ENCODE data around the gene SAMD4A.

The SAMD4A gene

GRCh38 chr14:54535126-54535525 lies 31.8 kb upstream of the SAMD4A start:
- no peak for DNase-seq (ENCODE audit: low read depth)
- no peak overlapping the region for H3K4me3 ChIP-seq (ENCODE audit: low read length)
- TF ChIP-seq CTCF (conservative IDR thresholded peaks at IDR 0.05; ENCODE audit: low read depth, low read length) = no peak

GRCh38 chr14:54535646-54536045 lies 31.3 kb upstream of the SAMD4A start:
- DNase-seq (ENCODE audit: low read depth) = no peak
- TF ChIP-seq CTCF (conservative IDR thresholded peaks at IDR 0.05; ENCODE audit: low read depth, low read length) = no peak
- H3K4me3 ChIP-seq (ENCODE audit: low read length) = no peak overlapping the region

GRCh38 chr14:54537651-54538050 lies 29.3 kb upstream of the SAMD4A start:
- H3K4me3 ChIP-seq (ENCODE audit: low read length) = no peak overlapping the region
- TF ChIP-seq CTCF (conservative IDR thresholded peaks at IDR 0.05; ENCODE audit: low read depth, low read length) = no peak
- no peak for DNase-seq (ENCODE audit: low read depth)

GRCh38 chr14:54538055-54538454 lies 28.9 kb upstream of the SAMD4A start:
- no peak for DNase-seq (ENCODE audit: low read depth)
- no peak overlapping the region for H3K4me3 ChIP-seq (ENCODE audit: low read length)
- no peak for TF ChIP-seq CTCF (conservative IDR thresholded peaks at IDR 0.05; ENCODE audit: low read depth, low read length)

- H3K4me3 ChIP-seq (ENCODE audit: low read length) = no peak overlapping the region
- no peak for TF ChIP-seq CTCF (conservative IDR thresholded peaks at IDR 0.05; ENCODE audit: low read depth, low read length)
- DNase-seq (ENCODE audit: low read depth) = no peak
Measured at GRCh38 chr14:54547583-54547982, 19.3 kb upstream of the SAMD4A start.

GRCh38 chr14:54548491-54548890 lies 18.4 kb upstream of the SAMD4A start:
- no peak overlapping the region for H3K4me3 ChIP-seq (ENCODE audit: low read length)
- DNase-seq (ENCODE audit: low read depth) = no peak
- TF ChIP-seq CTCF (conservative IDR thresholded peaks at IDR 0.05; ENCODE audit: low read depth, low read length) = no peak

GRCh38 chr14:54549862-54550261 lies 17.1 kb upstream of the SAMD4A start:
- DNase-seq (ENCODE audit: low read depth) = no peak
- no peak overlapping the region for H3K4me3 ChIP-seq (ENCODE audit: low read length)
- no peak for TF ChIP-seq CTCF (conservative IDR thresholded peaks at IDR 0.05; ENCODE audit: low read depth, low read length)

Data from retinal pigment epithelial cell (primary cell).